Testis (tissue), 3 donors: ENCODE measurements around the gene CCN2. TPM values are rescaled to one million over a fixed set of nuclear protein-coding genes. Genes with fewer than 3 reads are reported as not detected.

Experiments used
- DNase-seq: peaks from one replicate; pipeline ENCODE4 v3.0.0-alpha.2; 2019
- H3K27ac ChIP-seq, 2 donors: fragments of 200-600 bp; sonication (generic); one replicate each; pipeline ENCODE4 v1.5.1; 2019
- H3K27me3 ChIP-seq: fragments of 200-600 bp; sonication (generic); one replicate; pipeline ENCODE4 v1.5.1; 2019
- H3K36me3 ChIP-seq: fragments of 200-600 bp; sonication (generic); one replicate; pipeline ENCODE4 v1.5.1; 2017; ENCODE audit warnings: low read depth; ENCODE audit errors: missing control alignments
- H3K4me1 ChIP-seq: fragments of 200-600 bp; sonication (generic); one replicate; pipeline ENCODE4 v1.5.1; 2019
- H3K4me3 ChIP-seq, 2 donors: fragments of 200-600 bp; sonication (generic); one replicate each; pipeline ENCODE4 v1.5.1; 2017 to 2019
- H3K9me3 ChIP-seq: fragments of 200-600 bp; sonication (generic); one replicate; pipeline ENCODE4 v1.5.1; 2017
- POLR2A ChIP-seq: fragments of 450-650 bp; IDR thresholded peaks from one replicate; pipeline ENCODE4 v1.6.1; 2017; ENCODE audit warnings: antibody characterized with exemption, mild to moderate bottlenecking, moderate library complexity
- WGBS, 2 donors: methylation state at CpG; one replicate each; pipeline ENCODE4 v1.1.5; 2018; 5-methylcytosine and 5-hydroxymethylcytosine counted together
- intact Hi-C: fragments of 100-400 bp; cut with DNase I; formaldehyde crosslinking; loops from one replicate; pipeline ENCODE4 v1.15.1; 2023; ENCODE audit warnings: low total_unique reads
- polyA plus RNA-seq: library from polyadenylated mRNA; stranded (reverse); fragments of 350-450 nt; fragmentation: Illumina TruSeq; extraction: RNeasy Lipid Tissue Mini Kit (QIAGEN cat#74804); gene quantifications from one replicate; pipeline ENCODE4 v1.2.3, GENCODE V29; 2014; ENCODE audit warnings: low read depth, low replicate concordance; ENCODE audit not compliant: insufficient read depth
- total RNA-seq, 2 donors: library from RNA; depleted of rRNA; stranded (reverse); fragments of >200 nt; gene quantifications; one replicate each; pipeline ENCODE4 v1.2.3, GENCODE V29; 2016
- TF ChIP-seq, protein P1 (sequence below), 3 experiments: fragments of 450-650 bp in 2 of 3; fragments of 200-600 bp in 1 of 3; sonication (generic) in 1 of 3; IDR thresholded peaks; one replicate each; pipeline ENCODE4 v1.5.1; 2016 to 2019; ENCODE audit warnings: antibody characterized with exemption in 3 of 3, mild to moderate bottlenecking in 2 of 3, moderate library complexity in 1 of 3

CCN2 gene
- total and polyA plus RNA-seq, 3 donors from 2014 or later: 39.1 to 50.4 (median 50.2) TPM

DNA sequence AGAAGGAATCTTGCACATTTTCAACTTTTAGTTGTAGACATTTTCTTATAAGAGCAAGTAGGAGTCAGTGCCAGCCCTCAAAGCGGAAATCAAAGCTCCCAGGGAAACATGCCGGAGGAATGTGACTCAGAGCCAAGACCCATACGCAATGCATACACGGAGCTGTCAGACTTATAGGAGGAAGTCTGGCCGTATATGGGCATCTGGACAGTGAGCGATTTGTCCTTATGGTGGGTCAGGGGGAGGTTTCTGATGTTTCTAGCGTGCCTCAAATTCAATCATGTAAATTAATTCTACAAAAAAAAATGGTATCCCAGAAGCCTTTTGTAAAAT lies 3.6 kb upstream of the CCN2 start:
- H3K4me1 ChIP-seq: no peaks in the 10 kb centered on the region
- intact Hi-C loops: no loop called here
- H3K27ac ChIP-seq: peak overlapping the region in 1 of 2 donors; percentile 37
- H3K9me3 ChIP-seq: no peaks in the 10 kb centered on the region
- H3K36me3 ChIP-seq: no peaks in the 10 kb centered on the region
- H3K27me3 ChIP-seq: no peaks in the 10 kb centered on the region
- H3K4me3 ChIP-seq: no peak overlapping the region
- peak; percentile 35 for DNase-seq
- 43% methylated on average over 7 of the region's 7 CpGs for WGBS, 2 donors
- TF ChIP-seq POLR2A: no peak
- TF ChIP-seq, protein P1, sequence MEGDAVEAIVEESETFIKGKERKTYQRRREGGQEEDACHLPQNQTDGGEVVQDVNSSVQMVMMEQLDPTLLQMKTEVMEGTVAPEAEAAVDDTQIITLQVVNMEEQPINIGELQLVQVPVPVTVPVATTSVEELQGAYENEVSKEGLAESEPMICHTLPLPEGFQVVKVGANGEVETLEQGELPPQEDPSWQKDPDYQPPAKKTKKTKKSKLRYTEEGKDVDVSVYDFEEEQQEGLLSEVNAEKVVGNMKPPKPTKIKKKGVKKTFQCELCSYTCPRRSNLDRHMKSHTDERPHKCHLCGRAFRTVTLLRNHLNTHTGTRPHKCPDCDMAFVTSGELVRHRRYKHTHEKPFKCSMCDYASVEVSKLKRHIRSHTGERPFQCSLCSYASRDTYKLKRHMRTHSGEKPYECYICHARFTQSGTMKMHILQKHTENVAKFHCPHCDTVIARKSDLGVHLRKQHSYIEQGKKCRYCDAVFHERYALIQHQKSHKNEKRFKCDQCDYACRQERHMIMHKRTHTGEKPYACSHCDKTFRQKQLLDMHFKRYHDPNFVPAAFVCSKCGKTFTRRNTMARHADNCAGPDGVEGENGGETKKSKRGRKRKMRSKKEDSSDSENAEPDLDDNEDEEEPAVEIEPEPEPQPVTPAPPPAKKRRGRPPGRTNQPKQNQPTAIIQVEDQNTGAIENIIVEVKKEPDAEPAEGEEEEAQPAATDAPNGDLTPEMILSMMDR (IDR thresholded peaks at IDR 0.05): no peak

DNA sequence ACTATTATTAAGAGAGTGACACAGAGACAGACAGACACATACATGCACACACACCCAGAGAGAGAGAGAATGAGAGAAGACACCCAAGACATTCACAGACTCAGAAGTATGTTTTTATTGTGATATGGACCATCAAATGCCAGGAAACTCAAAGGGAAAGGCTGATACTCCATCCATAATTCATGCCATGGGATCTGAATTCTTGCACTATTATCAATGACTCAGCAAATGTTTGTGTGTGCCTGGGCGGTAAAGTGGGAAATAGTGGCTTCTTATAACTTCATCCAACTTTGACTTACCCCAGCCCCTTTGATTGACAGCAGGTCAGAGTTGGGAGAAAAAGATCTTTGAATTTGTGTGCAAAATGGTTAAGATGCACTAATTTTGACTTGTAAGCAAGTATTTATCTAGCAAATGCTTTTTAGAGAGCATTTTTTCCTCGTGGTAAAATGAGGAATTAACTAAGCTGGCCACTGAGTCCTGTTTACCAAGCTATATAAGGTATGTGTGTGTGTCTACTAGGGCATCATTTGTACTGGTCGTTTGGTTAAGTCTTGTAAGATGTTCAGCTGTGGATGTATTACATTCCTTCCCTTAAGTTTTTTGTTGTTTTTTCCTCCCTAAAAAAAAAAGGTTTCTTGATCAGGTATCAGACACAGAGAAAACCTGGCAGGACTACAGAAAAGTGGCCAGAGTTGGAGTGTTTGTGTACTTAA lies 3.0 kb upstream of the CCN2 start:
- DNase-seq: no peak
- Histone ChIP-seq H3K27ac (peak overlapping the region in 1 of 2 donors; percentile 37), H3K36me3 (no peaks in the 10 kb centered on the region), H3K4me3 (no peak overlapping the region), H3K9me3 (no peaks in the 10 kb centered on the region), H3K4me1 (no peaks in the 10 kb centered on the region), H3K27me3 (no peaks in the 10 kb centered on the region)
- WGBS, 2 donors: 35 to 46% methylated on average over 3 of the region's 3 CpGs
- TF ChIP-seq, protein P1 (IDR thresholded peaks at IDR 0.05): no peak
- no peak for TF ChIP-seq POLR2A
- intact Hi-C loops: no loop called here

DNA sequence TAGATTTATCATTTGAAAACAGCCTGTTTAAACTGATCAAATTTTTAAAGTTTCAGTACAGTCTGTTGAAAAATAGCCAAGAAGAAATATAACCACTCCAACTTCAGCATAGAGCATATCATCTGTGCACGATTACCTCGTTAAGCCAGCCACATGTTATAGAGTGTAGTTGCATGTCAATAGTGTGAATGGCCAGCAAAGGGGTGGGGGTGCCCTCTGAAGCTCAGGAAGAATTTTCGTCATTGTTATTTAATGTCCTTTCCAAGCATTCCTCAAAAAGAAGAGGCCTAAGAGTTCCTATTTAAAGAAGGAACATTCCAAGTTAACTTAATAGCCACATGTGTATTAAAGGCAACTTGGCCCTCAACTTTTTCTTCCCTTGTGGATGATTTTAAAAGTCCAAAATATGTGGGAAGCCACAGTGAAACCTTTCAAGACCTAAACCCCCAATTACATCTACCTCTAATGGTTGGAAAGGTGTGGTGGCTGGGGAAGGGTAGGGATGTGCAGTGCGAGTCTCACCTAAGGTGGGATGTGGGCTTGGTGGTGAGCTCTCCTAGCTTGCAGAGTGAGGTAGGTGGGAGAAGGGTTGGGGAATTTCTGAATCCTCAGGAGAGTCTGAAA lies 1.8 kb upstream of the CCN2 start:
- Histone ChIP-seq H3K9me3 (no peaks in the 10 kb centered on the region), H3K27ac (peak overlapping the region in 1 of 2 donors; percentile 22), H3K36me3 (no peaks in the 10 kb centered on the region), H3K27me3 (no peaks in the 10 kb centered on the region), H3K4me3 (no peak overlapping the region), H3K4me1 (no peaks in the 10 kb centered on the region)
- TF ChIP-seq, protein P1 (IDR thresholded peaks at IDR 0.05): no peak
- no peak for TF ChIP-seq POLR2A
- intact Hi-C loops: no loop called here
- WGBS, 2 donors: 74 to 87% methylated on average over 4 of the region's 4 CpGs
- DNase-seq: no peak

DNA sequence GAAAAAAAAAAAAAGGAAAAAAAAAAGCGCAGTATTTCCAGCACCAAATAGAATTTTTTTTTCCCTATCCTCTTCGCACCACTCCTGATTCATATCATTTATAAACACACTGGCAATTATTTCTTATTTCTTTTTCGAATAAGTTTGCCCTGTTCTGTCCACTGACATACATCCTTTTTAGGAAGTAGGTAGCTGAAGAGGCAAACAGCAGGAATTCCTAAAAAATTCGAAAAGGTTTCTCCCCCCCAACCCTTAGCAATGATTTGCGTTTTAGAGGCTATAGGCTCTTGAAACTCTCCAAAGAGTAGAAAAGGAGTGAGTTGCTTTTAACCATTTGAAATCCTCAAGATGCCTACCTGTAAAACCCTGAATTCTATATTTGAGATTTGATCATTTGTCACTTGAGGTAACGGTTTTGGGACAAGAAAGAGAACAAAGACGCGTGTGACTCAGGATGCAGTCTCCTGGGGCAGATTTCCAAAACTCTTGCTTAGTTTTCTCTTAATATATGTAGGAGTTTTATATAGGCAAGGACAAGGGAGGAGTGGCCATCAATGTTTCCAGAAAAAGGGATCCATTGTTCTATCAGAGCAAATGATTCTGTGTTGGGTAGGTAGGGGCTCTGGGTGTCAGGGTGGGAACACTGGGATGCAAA lies 531 bp upstream of the CCN2 start:
- no peaks in the 10 kb centered on the region for H3K4me1 ChIP-seq
- H3K36me3 ChIP-seq: no peaks in the 10 kb centered on the region
- peak overlapping the region; percentile 75 to 91 for H3K27ac ChIP-seq
- no peaks in the 10 kb centered on the region for H3K9me3 ChIP-seq
- TF ChIP-seq POLR2A: no peak
- TF ChIP-seq, protein P1 (IDR thresholded peaks at IDR 0.05): no peak
- no peaks in the 10 kb centered on the region for H3K27me3 ChIP-seq
- H3K4me3 ChIP-seq: peak overlapping the region; percentile 73 to 81
- DNase-seq: no peak
- intact Hi-C loops: no loop called here
- WGBS, 2 donors: 22 to 26% methylated on average over 8 of the region's 8 CpGs
